ENCODE measurements around the gene CRIM1. TPM values are rescaled to one million over a fixed set of nuclear protein-coding genes. Genes with fewer than 3 reads are reported as not detected.

Gene CRIM1
- total and polyA plus RNA-seq, 2 of the 8 experiments (the other 6 are each of a cell fraction or from before 2014, with no cell fraction given), result 9.4 to 28.4 TPM

- Histone ChIP-seq H3K4ac (replicated peaks; ENCODE audit: insufficient read length, low read depth, low read length) (no peak overlapping the region), H2BK120ac (replicated peaks; ENCODE audit: low read depth, low read length) (no peak overlapping the region), H3K56ac (replicated peaks; ENCODE audit: insufficient read length, low read depth, low read length) (no peak overlapping the region), H2BK5ac (ENCODE audit: low read depth, low read length) (no peak overlapping the region), H4K20me1 (replicated peaks in 1 of 2; ENCODE audit: control insufficient read depth in 1 of 2, insufficient read depth in 2 of 2, low read length in 2 of 2) (peaks cover 0 to 1% of the 10 kb centered on the region in 2 experiments), H3K4me3 (ENCODE audit: extremely low read depth in 1 of 4, insufficient read depth in 2 of 4, low read depth in 3 of 4, low read length in 4 of 4) (no peak overlapping the region), H4K5ac (ENCODE audit: insufficient read length, low read depth, low read length) (no peak overlapping the region), H3K9ac (replicated peaks in 1 of 4; ENCODE audit: extremely low read depth in 1 of 4, low read depth in 3 of 4, low read length in 3 of 4) (no peak overlapping the region), H2BK12ac (ENCODE audit: low read depth, low read length) (no peak overlapping the region), H2BK20ac (ENCODE audit: low read length) (no peak overlapping the region), H3K14ac (ENCODE audit: insufficient read length) (no peak overlapping the region), H3K4me1 (replicated peaks in 1 of 4; ENCODE audit: control insufficient read depth in 3 of 4, insufficient read depth in 4 of 4, low read length in 3 of 4) (peaks cover 0 to 2% (median 0%) of the 10 kb centered on the region in 4 experiments; a peak in 1 of 7 replicates), H3K27me3 (replicated peaks in 1 of 4; ENCODE audit: control insufficient read depth in 3 of 4, extremely low read depth in 1 of 4, insufficient read depth in 3 of 4, low read length in 3 of 4) (no peaks in the 10 kb centered on the region), H4K8ac (ENCODE audit: extremely low read depth, insufficient read depth, low read length) (no peak overlapping the region), H2BK15ac (ENCODE audit: low read length) (no peak overlapping the region), H3K36me3 (ENCODE audit: control insufficient read depth in 2 of 4, insufficient read depth in 4 of 4, low read length in 3 of 4) (peaks cover 2 to 38% (median 21%) of the 10 kb centered on the region in 4 experiments), H3K23ac (ENCODE audit: insufficient read length) (no peak overlapping the region), H3K27ac (ENCODE audit: low read depth, low read length) (no peak overlapping the region), H3K9me3 (ENCODE audit: insufficient read depth in 2 of 2, low read depth in 1 of 2, low read length in 1 of 2) (no peaks in the 10 kb centered on the region), H2AK5ac (ENCODE audit: low read depth, low read length) (no peak overlapping the region), H3K4me2 (ENCODE audit: insufficient read depth in 1 of 2, low read depth in 2 of 2, low read length in 2 of 2) (no peak overlapping the region), H3K18ac (ENCODE audit: extremely low read depth, low read length) (no peak overlapping the region), H4K91ac (replicated peaks; ENCODE audit: insufficient read length, low read length) (no peak overlapping the region), H3K79me2 (ENCODE audit: control insufficient read depth in 1 of 2, insufficient read depth in 2 of 2, low read length in 2 of 2) (no peaks in the 10 kb centered on the region), H3K23me2 (ENCODE audit: low read depth, low read length) (no peaks in the 10 kb centered on the region), H2AFZ (ENCODE audit: low read length) (no peak overlapping the region), H3K79me1 (ENCODE audit: low read depth, low read length) (no peaks in the 10 kb centered on the region; the same call in 1 of the 2 replicates)
- WGBS, 2 experiments (ENCODE audit: extremely low coverage in 1 of 2, insufficient coverage in 1 of 2, insufficient read length in 1 of 2, insufficient replicate concordance in 2 of 2, low coverage in 1 of 2, low lambda C conversion rate in 2 of 2, missing lambda C conversion rate in 1 of 2), result 91% methylated on average over 5 of the region's 5 CpGs; no CpG with 5 or more reads in 1 of the 2 experiments
- TF ChIP-seq MAX (IDR thresholded peaks at IDR 0.05), result no peak
- TF ChIP-seq TAF1 (IDR thresholded peaks at IDR 0.05; ENCODE audit: low read depth, low read length), result no peak
- ChIA-PET CTCF (ENCODE audit: partially characterized antibody) (interaction anchor here (1.7 to 1.8 kb wide), 2 partner anchors 10 to 43 kb away, joined by 3 to 4 read pairs; no protein-coding TSS in a partner anchor), POLR2A (ENCODE audit: partially characterized antibody) (interaction anchor here (0.6 to 0.7 kb wide), 2 partner anchors 279 to 1384 kb away, joined by 3 read pairs; no protein-coding TSS in a partner anchor)
- FAIRE-seq (no peak), DNase-seq (ENCODE audit: low read depth in 1 of 2, low spot score in 2 of 2) (no peak)
Observed at GRCh38 chr2:36550006-36550405, 194.4 kb downstream of the CRIM1 start.
